ENCODE results near the gene OR52N2.

GRCh38 chr11:5833446-5833845 is 24.7 kb downstream of the OR52N2 start:
- TF ChIP-seq CTCF (conservative IDR thresholded peaks at IDR 0.05 in 1 of 2, IDR thresholded peaks at IDR 0.05 in 1 of 2; ENCODE audit: extremely low read depth in 1 of 2, insufficient read depth in 1 of 2, low read depth in 1 of 2, low read length in 2 of 2): no peak
- no peak for TF ChIP-seq EZH2 (IDR thresholded peaks at IDR 0.05; ENCODE audit: borderline replicate concordance, low read length)
